Suprapubic skin (tissue), 4 donors: ENCODE results near the gene ZNF496. TPM values are rescaled to one million over a fixed set of nuclear protein-coding genes. Genes with fewer than 3 reads are reported as not detected.
"Not testable (repeated sequence)": the region's sequence is repeated elsewhere in the genome, so short reads cannot be mapped to it uniquely, and the experiment has no call there.

ENCODE experiments used
- DNase-seq, 2 donors: peaks; one replicate each; pipeline ENCODE4 v3.0.0-alpha.2; 2019; ENCODE audit warnings: low spot score in 2 of 2
- H3K27ac ChIP-seq: fragments of 200-600 bp; sonication (generic); one replicate; pipeline ENCODE4 v1.5.1; 2019
- H3K27me3 ChIP-seq: fragments of 200-600 bp; sonication (generic); one replicate; pipeline ENCODE4 v1.5.1; 2019
- H3K36me3 ChIP-seq: fragments of 200-600 bp; sonication (generic); one replicate; pipeline ENCODE4 v1.5.1; 2019
- H3K4me1 ChIP-seq: fragments of 200-600 bp; sonication (generic); one replicate; pipeline ENCODE4 v1.5.1; 2019
- H3K4me3 ChIP-seq: fragments of 200-600 bp; sonication (generic); one replicate; pipeline ENCODE4 v1.5.1; 2019; ENCODE audit warnings: mild to moderate bottlenecking
- H3K9me3 ChIP-seq: fragments of 200-600 bp; sonication (generic); one replicate; pipeline ENCODE4 v1.5.1; 2019
- CTCF ChIP-seq, 2 donors: fragments of 200-600 bp in 1 of 2; fragments of 450-650 bp in 1 of 2; sonication (generic) in 1 of 2; IDR thresholded peaks; one replicate each; pipeline ENCODE4 v1.5.1; 2016 to 2019; ENCODE audit warnings: antibody characterized with exemption in 2 of 2, mild to moderate bottlenecking in 1 of 2, moderate library complexity in 1 of 2
- EP300 ChIP-seq: sonication (generic); formaldehyde crosslinking; IDR thresholded peaks from one replicate; pipeline ENCODE4 v1.6.1; 2017; ENCODE audit warnings: antibody characterized with exemption
- POLR2A ChIP-seq, 2 donors: fragments of 450-650 bp; IDR thresholded peaks; one replicate each; pipeline ENCODE4 v1.6.1; 2017; ENCODE audit warnings: antibody characterized with exemption in 2 of 2, mild to moderate bottlenecking in 2 of 2, moderate library complexity in 2 of 2
- POLR2AphosphoS5 ChIP-seq, 3 donors: sonication (generic); formaldehyde crosslinking; IDR thresholded peaks; one replicate each; pipeline ENCODE4 v1.6.1; 2017; ENCODE audit warnings: antibody characterized with exemption in 3 of 3
- WGBS: methylation state at CpG from one replicate; pipeline ENCODE4 v1.1.5; 2018; 5-methylcytosine and 5-hydroxymethylcytosine counted together
- total RNA-seq, 4 donors: library from RNA; depleted of rRNA; stranded (reverse); fragments of >200 nt; gene quantifications; one replicate each; pipeline ENCODE4 v1.1.0, GENCODE V29; 2016

ZNF496 gene
- total RNA-seq, 4 donors from 2014 or later: 17.5 to 45.7 (median 21.2) TPM

- H3K27ac ChIP-seq: no peak overlapping the region
- TF ChIP-seq POLR2AphosphoS5 (IDR thresholded peaks at IDR 0.05) (no peak), POLR2A (IDR thresholded peaks at IDR 0.05) (no peak), EP300 (no peak), CTCF (IDR thresholded peaks at IDR 0.05) (no peak)
- no peak overlapping the region for H3K4me3 ChIP-seq
- no peaks in the 10 kb centered on the region for H3K36me3 ChIP-seq
- 82% methylated on average over 2 of the region's 2 CpGs for WGBS
- DNase-seq: no peak
- no peaks in the 10 kb centered on the region for H3K4me1 ChIP-seq
- peaks cover 12% of the 10 kb centered on the region for H3K9me3 ChIP-seq
- no peaks in the 10 kb centered on the region for H3K27me3 ChIP-seq
These were observed 63.1 kb downstream of the ZNF496 start for GRCh38 chr1:247268390-247269045.

- Histone ChIP-seq H3K36me3 (no peaks in the 10 kb centered on the region), H3K4me3 (no peak overlapping the region), H3K27me3 (no peaks in the 10 kb centered on the region), H3K9me3 (peaks cover 29% of the 10 kb centered on the region), H3K27ac (no peak overlapping the region), H3K4me1 (no peaks in the 10 kb centered on the region)
- 93% methylated on average over 5 of the region's 5 CpGs for WGBS
- no peak for DNase-seq
- no peak for TF ChIP-seq CTCF (IDR thresholded peaks at IDR 0.05)
- TF ChIP-seq POLR2AphosphoS5 (IDR thresholded peaks at IDR 0.05): no peak
- TF ChIP-seq POLR2A (IDR thresholded peaks at IDR 0.05): no peak
- TF ChIP-seq EP300: no peak
These were observed 65.6 kb downstream of the ZNF496 start for GRCh38 chr1:247266053-247266452.

GRCh38 chr1:247255772-247256171 lies 75.9 kb downstream of the ZNF496 start, which contains the start of gene VN1R5:
Gene VN1R5, plus strand, starts transcription at chr1:247256072.
- not testable (repeated sequence) for DNase-seq, H3K27ac ChIP-seq, H3K9me3 ChIP-seq, H3K4me1 ChIP-seq, H3K27me3 ChIP-seq, H3K4me3 ChIP-seq, H3K36me3 ChIP-seq
- 73% methylated on average over 1 of the region's 1 CpG for WGBS

GRCh38 chr1:247247568-247247967 lies 84.1 kb downstream of the ZNF496 start:
- Histone ChIP-seq H3K36me3 (no peaks in the 10 kb centered on the region), H3K4me1 (no peaks in the 10 kb centered on the region), H3K9me3 (peaks cover 15% of the 10 kb centered on the region), H3K27me3 (no peaks in the 10 kb centered on the region), H3K4me3 (no peak overlapping the region), H3K27ac (no peak overlapping the region)
- 92% methylated on average over 1 of the region's 1 CpG for WGBS
- DNase-seq: no peak
- TF ChIP-seq EP300 (no peak), CTCF (IDR thresholded peaks at IDR 0.05) (no peak), POLR2AphosphoS5 (IDR thresholded peaks at IDR 0.05) (no peak), POLR2A (IDR thresholded peaks at IDR 0.05) (no peak)

Other genes with a start within 250 kb of the ZNF496 start
- 10 to 100 TPM in 1 of 4 donors, 1 to 10 TPM in 3; 4.6 to 10.5 (median 5.8) TPM for gene ZNF669, start 227.5 kb downstream of the ZNF496 start, total RNA-seq
- 10 to 100 TPM; 12.6 to 15.1 (median 14.4) TPM for gene ZNF124, start 159.8 kb downstream of the ZNF496 start, total RNA-seq
- gene VN1R5, start 75.8 kb downstream of the ZNF496 start, total RNA-seq: not detected
- 1 to 10 TPM in 3 of 4 donors, under 1 TPM in 1; 0.87 to 1.6 (median 1.3) TPM for gene NLRP3, start 84.3 kb upstream of the ZNF496 start, total RNA-seq
- not detected for gene OR2B11, start 126.2 kb upstream of the ZNF496 start, total RNA-seq
- gene OR2C3, start 204.6 kb upstream of the ZNF496 start, total RNA-seq: not detected
- gene GCSAML, start 217.3 kb upstream of the ZNF496 start, total RNA-seq: not detected